22Rv1 (cell line): ENCODE data around the gene LCOR.
A peak's percentile ranks its signal among the peaks of the same experiment; 100 is the strongest.

Source experiments
- H3K27ac ChIP-seq: fragments of 450-650 bp; 2 replicates; pipeline ENCODE4 v1.5.1; 2017
- CTCF ChIP-seq: fragments of 450-650 bp; IDR thresholded peaks from 2 replicates; pipeline ENCODE4 v1.5.1; 2017; ENCODE audit warnings: mild to moderate bottlenecking
- ZFX ChIP-seq: fragments of 450-650 bp; IDR thresholded peaks from 2 replicates; pipeline ENCODE4 v1.6.1; 2017; ENCODE audit warnings: antibody characterized with exemption, borderline replicate concordance

LCOR gene

GRCh38 chr10:97037365-97038361, 205.6 kb downstream of the LCOR start:
- TF ChIP-seq CTCF (peak; percentile 90), ZFX (no peak)

GRCh38 chr10:97038688-97039087, 206.6 kb downstream of the LCOR start:
- TF ChIP-seq ZFX (no peak), CTCF (no peak)
- no peak overlapping the region for H3K27ac ChIP-seq

More at GRCh38 chr10:97037365-97038361, 205.6 kb downstream of the LCOR start:
- no peak overlapping the region for H3K27ac ChIP-seq

GRCh38 chr10:97039538-97040247, 207.6 kb downstream of the LCOR start:
- no peak overlapping the region for H3K27ac ChIP-seq
- no peak for TF ChIP-seq ZFX
- TF ChIP-seq CTCF = no peak

- H3K27ac ChIP-seq = no peak overlapping the region
- TF ChIP-seq CTCF (no peak), ZFX (no peak)
Observed at GRCh38 chr10:97040248-97040584, 208.1 kb downstream of the LCOR start.

GRCh38 chr10:97040706-97041105, 208.6 kb downstream of the LCOR start:
- TF ChIP-seq CTCF = no peak
- no peak for TF ChIP-seq ZFX
- no peak overlapping the region for H3K27ac ChIP-seq

GRCh38 chr10:97042081-97042480, 210.0 kb downstream of the LCOR start:
- no peak for TF ChIP-seq CTCF

More at GRCh38 chr10:97042081-97042480, 210.0 kb downstream of the LCOR start:
- no peak overlapping the region for H3K27ac ChIP-seq
